GM12872 (cell line): Measurements from ENCODE around the gene GBA3.

Experiments
- TF ChIP-seq, protein P1 (sequence below): IDR thresholded peaks from 3 replicates; pipeline ENCODE4 v1.5.1; 2011; ENCODE audit warnings: low read depth, mild to moderate bottlenecking, low read length, moderate library complexity; ENCODE audit not compliant: insufficient read depth

The GBA3 gene

DNA sequence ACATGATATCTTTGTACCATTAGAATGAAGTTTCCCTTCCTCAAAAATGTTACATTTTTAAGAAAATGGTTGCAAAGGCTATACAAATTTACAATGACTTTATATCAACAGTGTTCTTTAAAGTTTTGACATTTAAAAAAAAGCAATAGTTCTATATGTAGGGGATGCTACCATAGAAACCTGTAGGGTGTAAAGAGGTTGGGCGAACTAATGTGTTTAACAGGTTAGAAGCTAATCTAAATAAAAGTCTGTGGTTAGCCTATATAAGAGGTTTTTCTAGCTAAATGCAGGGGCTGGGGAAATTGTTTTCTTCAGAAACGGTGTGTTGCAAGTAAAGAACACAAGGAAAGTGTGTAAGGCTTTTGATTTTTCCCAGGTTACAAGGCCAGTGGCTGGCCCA lies 73.3 kb downstream of the GBA3 start:
- TF ChIP-seq, protein P1, sequence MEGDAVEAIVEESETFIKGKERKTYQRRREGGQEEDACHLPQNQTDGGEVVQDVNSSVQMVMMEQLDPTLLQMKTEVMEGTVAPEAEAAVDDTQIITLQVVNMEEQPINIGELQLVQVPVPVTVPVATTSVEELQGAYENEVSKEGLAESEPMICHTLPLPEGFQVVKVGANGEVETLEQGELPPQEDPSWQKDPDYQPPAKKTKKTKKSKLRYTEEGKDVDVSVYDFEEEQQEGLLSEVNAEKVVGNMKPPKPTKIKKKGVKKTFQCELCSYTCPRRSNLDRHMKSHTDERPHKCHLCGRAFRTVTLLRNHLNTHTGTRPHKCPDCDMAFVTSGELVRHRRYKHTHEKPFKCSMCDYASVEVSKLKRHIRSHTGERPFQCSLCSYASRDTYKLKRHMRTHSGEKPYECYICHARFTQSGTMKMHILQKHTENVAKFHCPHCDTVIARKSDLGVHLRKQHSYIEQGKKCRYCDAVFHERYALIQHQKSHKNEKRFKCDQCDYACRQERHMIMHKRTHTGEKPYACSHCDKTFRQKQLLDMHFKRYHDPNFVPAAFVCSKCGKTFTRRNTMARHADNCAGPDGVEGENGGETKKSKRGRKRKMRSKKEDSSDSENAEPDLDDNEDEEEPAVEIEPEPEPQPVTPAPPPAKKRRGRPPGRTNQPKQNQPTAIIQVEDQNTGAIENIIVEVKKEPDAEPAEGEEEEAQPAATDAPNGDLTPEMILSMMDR, result no peak

DNA sequence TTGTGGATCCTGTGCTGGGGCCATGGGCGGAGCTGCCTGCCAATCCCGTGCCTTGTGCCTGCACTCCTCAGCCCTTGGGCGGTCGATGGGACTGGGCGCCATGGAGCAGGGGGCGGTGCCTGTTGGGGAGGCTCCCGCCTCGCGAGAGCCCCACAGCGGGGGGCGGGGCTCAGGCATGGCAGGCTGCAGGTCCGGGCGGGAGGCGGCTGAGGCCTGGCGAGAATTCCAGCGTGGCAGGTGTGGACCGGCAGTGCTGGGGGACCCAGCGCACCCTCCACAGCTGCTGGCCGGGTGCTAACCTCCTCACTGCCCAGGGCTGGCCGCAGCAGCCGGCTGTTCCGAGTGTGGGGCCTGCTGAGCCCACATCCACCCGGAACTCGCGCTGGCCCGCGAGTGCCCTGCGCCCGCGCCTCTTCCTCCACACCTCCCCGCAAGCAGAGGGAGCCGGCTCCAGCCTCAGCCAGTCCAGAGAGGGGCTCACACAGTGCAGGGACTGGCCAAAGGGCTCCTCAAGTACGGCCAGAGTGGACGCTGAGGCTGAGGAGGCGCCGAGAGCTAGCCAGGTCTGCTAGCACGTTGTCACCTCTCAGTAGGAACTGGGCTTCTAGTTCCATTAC lies 85.9 kb downstream of the GBA3 start:
- TF ChIP-seq, protein P1, result no peak

DNA sequence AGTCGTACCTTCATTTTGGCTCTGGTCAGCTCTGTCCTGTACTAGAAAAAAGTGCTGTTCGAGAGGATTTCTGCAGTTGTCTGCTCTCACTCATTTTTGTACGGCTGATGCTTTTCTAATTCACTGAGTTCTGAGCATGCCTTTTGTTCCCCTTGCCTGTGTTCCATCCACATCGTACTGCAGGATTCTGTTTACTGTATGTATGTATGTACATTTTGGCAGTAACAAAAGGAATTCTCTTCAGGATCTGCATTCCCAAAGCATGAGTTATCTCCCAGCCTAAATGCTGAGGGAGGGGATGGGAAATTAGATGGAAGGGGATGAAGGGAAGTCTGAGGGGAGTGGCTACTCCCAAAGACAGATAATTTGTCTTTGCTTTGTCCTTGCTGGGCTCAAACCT lies 87.6 kb downstream of the GBA3 start:
- TF ChIP-seq, protein P1, result no peak

DNA sequence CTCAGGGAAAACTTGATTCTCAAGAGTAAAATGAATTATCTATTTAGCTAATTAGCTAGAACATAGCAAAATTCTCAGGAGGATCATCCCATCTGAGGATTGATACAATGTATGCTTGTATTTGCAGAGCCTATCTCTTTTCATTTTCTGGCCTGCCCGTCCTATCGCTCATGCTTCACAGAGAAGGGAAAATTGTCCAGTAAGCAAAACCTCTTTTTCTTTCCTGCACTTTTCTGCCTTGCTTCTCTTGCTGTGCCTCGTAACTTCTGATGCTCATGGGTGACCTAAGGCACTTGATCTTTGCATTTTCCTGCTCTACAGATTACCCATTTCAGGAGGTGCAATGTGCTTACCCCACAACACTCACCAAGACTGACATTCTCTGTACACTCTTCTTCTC lies 88.1 kb downstream of the GBA3 start:
- TF ChIP-seq, protein P1, result no peak

DNA sequence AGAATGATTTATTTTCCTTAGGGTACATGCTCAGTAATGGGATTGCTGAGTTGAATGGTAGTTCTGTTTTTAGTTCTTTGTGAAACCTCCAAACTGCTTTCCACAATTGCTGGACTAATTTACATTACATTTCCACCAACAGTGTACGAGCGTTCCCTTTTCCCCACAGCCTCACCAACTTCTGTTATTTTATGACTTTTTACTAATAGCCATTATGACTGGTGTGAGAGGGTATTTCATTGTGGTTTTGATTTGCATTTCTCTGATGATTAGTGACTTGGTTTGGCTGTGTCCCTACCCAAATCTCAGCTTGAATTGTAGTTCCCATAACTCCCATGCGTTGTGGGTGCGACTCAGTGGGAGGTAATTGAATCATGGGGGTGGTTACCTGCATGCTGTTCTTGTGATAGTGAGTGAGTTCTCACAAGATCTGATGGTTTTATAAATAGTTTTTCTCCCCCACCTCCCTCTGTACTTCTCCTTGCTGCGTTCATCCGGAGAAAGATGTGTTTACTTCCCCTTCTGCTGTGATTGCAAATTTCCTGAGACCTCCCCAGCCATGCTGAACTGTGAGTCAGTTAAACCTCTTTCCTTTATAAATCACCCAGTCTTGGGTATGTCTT lies 95.1 kb downstream of the GBA3 start:
- TF ChIP-seq, protein P1, result no peak

DNA sequence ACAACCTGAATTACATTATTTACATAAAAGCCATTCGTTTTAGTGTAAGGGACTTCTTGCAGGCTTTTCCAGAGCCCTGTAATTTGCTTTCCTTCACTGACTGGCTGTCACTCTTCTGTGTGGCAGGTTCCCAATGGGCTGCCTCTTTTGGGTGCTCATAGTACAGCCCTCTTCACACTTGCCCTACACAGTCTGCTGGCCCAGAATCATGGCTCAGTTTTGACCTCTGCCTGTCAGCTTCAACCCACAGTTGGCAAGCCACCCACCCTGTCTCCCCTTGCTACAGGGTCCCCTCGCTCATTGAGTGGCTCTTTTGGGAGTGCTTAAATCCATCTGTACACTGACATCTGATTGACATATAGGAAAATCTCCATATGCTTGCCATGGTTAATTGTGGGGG lies 97.9 kb downstream of the GBA3 start:
- TF ChIP-seq, protein P1, result no peak

DNA sequence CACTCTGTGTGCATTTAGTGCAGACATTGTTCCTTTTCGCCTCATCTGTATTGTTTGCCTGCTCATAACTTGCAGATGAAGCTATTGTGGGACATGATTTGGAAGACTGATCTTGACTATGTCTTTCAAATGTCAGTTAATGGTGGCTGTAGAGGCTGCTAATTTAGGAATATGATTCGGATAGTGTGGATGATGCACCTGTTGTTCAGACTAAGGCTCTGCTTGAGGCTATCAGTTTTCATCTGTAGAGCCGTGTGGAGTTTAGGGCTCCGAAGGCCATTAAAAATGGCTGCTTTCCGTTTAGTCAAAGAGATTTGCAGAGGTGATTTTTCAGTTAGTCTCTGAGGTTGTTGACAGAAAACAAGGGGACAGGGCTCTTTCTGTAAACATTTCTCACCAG lies 102.0 kb downstream of the GBA3 start:
- TF ChIP-seq, protein P1, result no peak
